GM03348 (cell line): Measurements from ENCODE around the gene NLRP12.
"Not testable (repeated sequence)": the region's sequence is repeated elsewhere in the genome, so short reads cannot be mapped to it uniquely, and the experiment has no call there.

Source experiments
- DNase-seq: peaks from one replicate; pipeline ENCODE4 v3.0.0; 2012; ENCODE audit warnings: low spot score

The NLRP12 gene

DNA sequence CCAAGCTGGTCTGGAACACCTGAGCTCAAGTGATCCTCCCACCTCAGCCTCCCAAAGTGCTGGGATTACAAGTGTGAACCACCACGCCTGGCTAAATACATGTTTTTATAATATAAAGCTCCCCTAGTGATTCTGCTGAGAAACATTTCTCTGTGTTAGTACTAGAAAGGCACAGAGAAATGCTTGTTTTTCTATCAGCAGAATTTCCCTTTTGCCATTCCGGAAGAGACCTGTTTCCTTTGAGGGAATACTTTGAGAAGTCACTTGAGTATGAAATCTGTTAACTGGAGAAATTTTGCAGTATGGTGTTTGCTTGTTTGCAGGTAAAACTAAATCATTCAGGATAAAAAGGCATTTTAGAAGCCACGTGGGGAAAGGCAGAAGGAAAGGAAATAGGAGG is 4.4 kb upstream of the NLRP12 start:
- no peak for DNase-seq

DNA sequence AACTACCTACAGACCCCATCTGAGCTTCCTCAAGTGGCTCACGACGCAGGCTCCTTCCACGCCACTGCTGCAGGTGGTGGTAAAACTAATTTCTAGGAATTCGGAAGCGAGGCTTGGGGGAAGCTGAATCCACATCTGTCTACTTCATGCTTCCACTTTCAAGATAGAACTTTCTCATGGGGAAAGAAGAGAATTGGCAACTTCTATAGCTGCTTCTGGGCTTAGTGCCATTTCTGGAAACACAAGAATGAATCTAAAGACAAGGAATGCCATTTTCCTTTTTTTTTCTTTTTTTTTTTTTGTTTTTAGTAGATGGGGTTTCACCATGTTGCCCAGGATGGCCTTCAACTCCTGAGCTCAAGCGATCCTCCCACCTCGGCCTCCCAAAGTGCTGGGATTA is 2.8 kb upstream of the NLRP12 start:
- no peak for DNase-seq

DNA sequence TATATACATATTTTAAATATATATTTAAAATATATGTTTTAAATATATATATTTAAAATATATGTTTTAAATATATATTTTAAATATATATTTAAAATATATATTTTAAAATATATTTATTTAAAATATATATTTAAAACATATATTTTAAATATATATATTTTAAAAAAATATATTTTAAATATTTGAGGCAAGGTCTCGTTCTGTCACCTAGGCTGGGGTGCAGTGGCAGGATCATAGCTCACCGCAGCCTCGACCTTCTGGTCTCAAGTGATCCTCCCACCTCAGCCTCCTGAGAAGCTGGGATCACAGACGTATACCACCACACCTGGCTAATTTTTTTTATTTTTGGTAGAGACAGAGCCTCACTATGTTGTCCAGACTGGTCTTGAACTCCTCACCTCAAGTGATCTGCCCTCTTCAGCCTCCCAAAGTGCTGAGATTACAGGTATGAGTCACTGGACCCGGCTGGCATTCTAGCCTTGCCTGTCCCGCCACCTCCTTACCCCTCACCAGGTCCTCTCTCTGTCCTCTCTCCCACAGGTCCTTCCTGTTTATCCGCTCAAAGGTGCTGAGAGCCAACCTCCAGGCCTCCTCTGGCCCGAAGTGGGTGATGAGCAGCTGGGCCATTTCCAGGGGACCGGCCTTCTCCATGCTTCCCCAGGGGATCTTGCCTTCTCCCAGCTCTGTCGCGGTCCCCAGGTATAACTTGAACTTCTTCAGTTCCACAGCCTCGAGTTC is 564 bp downstream of the NLRP12 start:
- no peak for DNase-seq

DNA sequence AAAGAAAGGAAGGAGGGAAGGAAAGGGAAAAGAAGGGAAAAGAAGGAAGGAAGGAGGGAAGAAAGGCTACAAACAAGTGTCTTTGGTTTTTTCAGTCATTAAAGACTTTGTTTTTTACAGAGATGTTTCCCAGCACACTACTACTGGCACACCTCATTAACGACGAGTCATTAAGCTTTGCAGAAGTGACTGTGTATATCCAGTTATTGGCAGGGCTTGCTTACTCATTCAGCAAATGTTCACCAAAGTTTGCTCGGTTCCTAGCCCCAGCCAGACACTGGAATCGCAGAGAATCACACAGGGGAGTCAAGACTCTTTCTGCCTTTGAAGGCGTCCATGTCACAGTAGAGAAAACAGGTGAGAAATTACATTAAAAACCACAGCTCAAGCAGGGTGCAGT is 4.3 kb downstream of the NLRP12 start:
- DNase-seq: no peak

DNA sequence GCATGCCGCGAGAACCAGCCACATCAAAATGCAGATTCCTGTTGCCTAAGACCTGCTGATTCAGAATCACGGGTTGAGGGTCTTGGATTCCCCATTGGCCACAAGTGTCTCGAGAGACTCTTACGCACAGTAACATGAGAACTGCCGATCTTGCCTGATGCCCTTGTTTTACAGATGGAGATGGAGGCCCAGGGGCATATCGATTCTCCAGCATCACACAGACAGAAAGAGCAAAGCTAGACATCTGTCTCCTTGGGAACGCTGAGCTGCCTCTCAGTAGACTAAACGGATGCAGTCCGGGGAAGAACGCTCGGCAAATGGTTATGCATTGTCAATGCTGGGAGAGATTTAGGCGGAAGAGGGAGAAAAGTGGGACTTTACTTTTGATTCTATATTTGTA is 5.4 kb downstream of the NLRP12 start:
- no peak for DNase-seq

DNA sequence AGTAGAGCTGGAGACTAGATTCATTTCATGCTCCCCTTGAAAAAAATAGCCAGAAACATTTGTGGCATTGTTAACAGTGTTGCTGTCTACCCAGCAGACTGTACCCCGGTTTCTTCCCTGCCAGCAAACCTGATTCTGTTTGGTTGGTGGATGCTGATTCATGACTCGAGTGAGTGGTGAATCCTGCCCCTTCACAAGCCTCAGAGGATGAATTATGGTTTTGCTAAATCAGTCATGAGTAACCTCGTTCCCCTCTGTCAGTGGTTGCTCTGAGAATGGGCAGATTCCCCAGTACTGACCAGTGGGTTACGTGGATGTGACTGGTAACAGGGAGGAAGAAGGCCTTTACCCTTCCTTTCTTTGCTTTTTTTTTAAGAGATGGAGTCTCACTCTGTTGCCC is 10.1 kb downstream of the NLRP12 start:
- DNase-seq: peak; percentile 38

DNA sequence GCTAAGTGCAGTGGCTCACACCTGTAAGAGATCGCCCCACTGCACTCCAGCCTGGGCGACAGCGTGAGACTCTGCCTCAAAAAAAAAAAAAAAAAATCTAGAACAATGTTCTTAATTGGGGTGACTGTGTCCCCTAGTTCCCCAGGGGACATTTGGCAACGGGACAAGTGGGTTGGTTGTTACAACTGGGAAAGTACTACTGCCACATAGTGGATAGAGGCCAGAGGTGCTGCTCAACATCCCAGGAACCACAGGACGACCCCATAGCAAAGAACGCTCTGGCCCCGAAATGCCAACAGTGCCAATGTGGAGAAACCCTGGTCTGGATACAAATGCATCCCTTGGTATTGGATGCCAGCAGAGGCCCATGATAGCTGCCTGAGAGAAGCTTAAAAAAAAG is 11.8 kb downstream of the NLRP12 start:
- no peak for DNase-seq

DNA sequence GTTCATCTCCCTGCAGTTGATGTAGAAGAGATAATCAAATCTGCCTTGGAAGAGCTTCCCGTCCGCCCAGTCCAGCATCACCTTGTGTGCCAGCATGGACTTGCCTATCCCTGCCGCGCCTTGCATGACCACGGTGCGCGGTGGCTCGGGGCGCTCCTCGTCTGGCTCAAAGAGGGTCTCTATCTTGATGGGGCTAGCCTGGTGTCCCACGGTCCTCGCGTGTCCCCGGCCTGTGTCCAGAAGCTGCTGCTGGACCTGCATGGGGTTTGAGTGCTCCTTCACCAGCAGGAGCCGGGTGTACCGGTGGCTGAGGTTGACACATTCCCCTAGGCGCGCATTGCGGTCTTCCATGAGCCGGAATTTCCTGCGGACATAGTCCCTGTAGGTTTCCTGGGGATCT is 13.2 kb downstream of the NLRP12 start:
- no peak for DNase-seq

DNA sequence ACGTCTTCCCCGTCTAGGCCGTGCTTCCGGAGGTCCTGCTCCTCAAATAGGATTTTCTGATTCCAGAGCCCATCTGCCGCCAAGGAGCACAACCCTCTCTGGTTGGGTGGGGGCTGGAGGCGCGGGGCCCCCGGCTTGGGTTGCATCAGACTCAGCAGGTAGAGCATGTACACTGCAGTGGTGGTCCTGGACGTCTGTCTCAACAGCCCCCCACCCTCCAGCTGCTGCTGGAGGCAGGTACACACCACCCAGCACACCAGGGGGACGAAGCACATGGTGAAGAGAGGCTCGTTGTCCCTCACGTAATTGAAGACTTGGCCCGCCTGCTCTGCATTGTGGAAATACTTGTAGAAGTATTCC is 13.9 kb downstream of the NLRP12 start:
- DNase-seq: no peak

DNA sequence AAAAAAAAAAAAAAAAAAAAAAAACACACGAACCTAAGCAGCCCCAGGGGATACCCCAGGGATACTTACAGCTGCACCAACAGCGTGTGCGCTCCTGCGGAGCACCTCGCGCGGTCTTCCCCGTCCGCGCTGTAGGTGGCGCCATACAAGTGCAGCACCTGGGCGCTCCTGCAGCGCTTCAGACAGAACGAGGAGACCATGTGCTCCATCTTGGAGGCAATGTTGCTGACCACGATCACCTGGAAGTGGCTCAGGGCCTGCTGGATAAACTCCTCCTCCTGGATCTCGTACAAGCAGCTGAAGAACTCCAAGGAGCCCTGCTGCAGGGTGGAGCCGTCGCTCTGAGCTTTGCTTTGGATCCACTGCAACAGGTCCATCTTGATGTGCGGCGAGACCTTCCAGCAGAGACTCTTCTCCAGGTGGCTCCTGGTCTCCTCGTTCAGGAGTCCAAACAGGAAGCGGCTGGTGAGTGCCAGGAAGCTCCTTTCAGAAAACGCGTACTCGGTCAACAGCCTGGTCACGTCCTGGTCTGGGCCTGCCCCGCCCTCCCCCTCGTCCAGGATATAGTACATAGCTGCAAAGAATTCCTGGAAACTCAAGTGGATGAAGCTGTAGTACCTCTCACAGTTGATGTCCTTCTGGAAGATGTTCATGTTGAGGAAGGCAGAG is 14.5 kb downstream of the NLRP12 start:
- no peak for DNase-seq

DNA sequence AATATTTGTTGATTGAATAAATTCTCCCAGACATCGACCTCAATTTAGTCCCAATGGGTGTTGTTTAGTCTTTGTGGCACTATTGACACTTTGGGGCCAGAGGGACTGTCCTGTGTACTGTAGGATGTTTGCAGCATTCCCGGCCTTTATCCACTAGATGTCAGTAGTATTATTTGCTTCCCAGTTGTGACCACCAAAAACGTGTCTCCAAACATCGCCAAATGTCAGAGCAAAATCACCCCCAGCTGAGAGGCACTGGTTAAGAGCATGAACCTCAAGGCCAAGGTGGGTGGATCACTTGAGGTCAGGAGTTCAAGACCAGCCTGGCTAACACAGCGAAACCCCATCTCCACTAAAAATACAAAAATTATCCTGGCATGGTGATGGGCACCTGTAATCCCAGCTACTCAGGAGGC is 15.4 kb downstream of the NLRP12 start:
- peak; percentile 67 for DNase-seq

DNA sequence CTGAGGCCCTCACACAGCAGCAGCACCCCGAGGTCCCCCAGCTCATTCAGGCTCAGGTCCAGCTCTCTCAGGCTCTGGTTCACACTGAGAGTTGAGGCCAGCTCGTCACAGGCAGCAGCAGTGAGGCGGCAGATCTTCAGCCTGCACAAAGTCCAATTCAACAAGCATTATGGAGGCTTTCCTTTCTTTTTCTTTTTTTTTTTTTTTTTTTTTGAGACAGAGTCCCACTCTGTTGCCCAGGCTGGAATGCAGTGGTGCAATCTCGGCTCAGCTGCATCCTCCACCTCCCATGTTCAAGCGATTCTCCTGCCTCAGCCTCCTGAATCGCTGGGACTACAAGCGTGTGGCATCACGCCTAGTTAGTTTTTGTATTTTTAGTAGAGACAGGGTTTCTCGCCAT is 22.9 kb downstream of the NLRP12 start:
- DNase-seq: no peak

DNA sequence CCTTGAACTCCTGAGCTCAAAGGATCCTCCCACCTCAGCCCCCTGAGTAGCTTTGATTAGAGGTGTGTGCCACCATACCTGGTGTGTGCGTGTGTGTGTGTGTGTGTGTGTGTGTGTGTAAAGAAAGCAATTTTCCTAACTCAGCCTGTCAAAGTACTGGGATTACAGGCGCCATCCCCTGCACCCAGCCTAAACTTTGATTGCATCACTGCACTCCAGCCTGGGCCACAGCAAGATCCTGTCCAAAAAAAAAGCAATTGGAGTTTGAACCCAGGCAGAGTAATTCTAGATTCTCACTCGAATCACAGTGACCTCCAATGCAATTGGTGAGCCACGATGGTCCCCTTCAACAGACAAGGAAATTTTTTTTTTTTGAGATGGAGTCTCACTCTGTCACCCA is 29.1 kb downstream of the NLRP12 start:
- no peak for DNase-seq

DNA sequence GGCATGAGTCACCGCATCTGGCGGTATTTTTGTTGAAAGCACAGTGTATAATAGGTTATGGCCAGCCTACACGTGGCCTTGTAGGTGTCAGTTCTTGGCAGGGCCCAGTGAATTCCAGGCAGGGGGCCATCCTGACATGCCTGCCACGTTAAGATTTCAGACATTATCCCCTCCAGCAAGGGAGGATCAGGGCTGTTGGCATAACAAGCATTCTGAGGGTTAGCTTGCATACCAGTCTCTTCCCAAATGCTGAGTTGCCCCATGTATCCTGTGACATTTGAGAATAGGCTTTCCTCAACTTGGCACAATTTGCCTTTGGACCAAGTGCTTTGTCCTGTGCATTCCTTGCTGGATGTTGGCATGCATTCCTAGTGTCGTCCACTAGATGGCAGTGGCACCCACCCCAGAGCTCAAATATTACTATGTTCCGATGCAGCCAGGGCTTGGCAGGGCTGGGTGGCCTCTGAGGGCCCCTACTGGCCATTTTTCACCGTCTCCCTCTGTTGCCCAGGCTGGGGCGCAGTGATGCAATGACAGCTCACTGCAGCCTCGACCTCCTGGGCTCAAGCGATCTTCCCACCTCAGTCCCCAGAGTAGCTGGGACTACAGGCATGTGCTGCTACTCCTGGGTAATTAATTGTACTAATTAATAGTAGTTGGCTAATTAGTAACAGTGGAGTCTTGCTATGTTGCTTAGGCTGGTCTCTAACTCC is 31.2 kb downstream of the NLRP12 start:
- peak; percentile 95 for DNase-seq

DNA sequence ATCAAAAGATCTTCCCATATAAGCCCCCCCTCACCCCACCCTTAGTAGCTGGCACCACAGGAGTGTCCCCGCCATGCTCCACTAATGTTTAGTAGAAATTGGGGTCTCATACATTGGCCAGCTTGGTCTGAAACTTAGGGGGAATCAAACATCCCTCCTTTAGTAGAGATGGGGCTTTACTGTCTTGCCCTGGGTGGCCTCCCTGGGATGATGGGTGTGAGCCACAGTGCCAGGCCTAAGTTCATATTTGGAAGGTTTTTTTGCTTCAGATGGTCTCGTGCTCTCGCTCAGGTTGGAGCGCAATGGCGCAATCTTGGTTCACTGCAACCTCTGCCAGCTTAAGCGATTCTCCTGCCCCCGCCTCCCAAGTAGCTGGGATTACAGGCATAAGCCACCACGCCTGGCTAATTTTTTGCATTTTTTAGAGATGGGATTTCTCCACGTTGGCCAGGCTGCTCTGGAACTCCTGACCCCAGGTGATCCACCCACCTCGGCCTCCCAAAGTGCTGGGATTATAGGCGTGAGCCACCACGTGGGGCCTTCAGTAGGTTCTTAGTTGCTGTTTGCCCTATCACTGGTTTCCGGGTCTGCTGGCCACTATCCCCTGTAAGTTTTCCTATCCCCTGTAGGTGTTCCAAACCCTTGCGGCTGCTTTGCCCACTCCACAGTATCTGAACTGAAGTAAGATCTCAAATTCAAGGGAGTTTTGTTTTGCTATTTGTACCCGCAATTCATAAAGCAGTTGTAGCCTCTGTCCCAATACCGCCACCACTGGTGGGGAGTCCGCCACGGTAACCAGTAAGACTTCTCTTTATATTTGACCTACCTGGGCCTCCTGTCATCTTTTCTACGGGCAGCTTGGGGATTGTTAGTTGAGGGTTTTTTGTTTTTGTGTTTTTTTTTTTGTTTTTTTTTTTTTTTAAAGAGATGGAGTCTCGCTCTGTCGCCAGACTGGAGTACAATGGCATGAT is 34.1 kb downstream of the NLRP12 start:
- no peak for DNase-seq

DNA sequence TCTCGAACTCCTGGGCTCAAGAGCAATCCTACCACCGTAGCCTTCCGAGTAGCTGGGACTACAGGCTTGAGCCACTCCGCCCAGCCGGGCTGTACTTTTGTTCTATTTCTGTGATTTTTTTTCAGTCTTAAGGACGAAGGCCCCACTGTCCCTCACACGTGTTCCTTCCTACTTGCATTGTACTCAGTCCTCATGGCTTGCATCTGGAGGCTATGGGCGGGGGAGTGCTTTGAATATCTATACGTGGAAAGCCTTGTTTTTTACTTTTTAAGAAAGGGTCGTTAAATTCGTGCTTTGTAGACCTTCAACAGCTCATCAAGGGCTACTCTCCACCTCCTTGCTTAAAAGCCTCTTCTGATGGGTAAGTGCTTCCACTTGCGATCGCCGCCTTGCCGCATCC is 36.8 kb downstream of the NLRP12 start:
- DNase-seq: no peak

DNA sequence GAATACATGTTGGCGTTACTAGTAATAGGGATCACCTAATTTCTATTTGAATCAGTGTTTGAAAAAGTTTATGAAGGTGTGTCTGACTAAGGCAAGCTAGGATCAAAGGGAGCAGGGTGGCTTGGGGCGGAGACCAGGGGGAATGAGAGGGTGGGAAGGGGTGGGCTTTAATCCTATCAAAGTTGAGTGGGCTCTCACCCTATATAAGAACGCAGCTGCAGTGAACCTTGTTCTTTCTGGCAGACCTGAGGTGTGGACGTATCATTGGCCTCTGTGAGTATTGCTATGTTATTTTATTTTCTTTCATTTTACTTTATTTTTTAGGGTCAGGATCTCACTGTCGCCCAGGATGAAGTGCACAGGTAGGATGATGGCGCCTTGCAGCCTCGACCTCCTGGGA is 37.4 kb downstream of the NLRP12 start:
- no peak for DNase-seq

DNA sequence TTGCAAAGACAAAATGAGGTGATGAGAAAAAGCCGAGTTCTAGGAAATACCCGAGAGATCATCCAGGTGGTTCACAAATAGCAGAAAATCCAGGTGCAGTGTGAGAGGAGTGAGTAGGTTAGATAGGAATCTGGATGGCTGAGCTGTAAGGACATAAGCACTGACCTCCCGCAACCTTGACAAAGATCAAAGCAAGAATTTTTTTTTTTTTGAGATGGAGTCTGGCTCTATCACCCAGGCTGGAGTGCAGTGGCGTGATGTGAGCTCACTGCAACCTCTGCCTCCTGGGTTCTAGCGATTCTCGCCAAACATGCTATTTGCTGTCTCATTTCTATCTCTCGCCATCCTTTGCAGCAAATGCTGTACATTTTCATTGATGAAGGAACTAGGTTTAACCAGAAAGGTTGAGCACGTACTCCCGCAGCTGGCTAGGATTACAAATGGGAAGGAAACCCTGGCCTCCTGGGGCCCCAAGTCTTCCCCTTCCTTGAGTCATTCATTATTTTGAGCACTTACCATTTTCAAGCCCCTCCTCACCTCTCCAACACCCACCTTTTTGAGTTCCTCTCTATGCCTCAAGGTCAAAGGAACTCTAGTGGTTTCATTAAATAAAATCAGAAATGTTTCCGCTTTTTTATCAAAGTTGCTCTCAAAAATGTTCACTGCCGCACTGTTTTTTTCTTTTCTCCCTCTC is 38.8 kb downstream of the NLRP12 start:
- DNase-seq: no peak

DNA sequence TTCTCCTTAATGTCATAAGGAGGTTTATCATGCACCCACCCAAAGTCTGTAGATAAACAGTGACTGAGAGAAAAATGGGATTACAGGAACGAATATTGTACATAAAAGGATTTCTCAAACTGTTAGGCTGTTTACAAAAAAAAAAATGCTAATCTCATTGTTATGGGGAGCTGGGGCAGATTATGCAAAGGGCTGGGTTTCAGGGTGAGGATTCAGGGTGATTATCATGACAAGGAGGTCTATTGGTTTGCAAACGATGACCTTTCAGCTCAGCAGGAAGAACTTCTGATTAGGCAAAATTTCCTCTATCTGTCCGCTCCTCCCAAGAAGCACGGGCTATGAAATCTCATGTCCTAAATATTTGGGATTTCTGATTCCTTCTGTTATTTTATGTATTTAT is 41.4 kb downstream of the NLRP12 start:
- no peak for DNase-seq

DNA sequence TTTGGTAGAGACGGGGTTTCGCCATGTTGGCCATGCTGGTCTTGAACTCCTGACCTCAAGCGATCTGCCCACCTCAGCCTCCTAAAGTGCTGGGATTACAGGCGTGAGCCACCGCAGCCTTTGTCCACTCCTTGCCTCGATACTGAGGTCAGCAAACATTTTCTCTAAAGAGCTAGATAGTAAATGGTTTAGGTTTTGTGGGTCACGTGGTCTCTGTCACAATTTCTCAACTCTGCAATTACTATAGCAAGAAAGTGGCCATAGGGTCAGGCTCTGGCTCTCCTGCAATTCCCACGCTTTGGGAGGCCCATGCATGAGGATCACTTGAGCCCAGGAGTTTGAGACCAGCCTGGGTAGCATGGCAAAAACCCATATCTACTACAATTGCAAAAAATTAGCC is 42.8 kb downstream of the NLRP12 start:
- DNase-seq: not testable (repeated sequence)

DNA sequence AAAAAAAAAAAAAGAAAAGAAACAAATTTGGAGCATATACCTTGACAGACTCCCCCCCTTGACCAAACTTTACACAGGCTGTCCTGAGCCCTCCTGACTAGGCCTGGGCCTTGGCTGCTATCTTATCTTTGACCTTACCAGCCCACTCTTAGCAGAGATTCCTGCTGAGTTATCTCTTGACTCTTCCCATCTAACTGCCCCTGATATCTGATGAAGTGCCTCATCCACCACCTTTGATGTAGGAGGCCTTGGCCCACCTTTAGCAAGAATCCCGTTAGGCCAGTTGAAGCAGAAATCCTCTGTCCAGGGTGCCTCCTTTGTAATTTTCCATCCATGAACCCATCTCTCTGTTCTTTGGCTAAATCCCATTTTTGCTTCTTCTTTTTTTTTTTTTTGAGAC is 43.6 kb downstream of the NLRP12 start:
- DNase-seq: no peak

DNA sequence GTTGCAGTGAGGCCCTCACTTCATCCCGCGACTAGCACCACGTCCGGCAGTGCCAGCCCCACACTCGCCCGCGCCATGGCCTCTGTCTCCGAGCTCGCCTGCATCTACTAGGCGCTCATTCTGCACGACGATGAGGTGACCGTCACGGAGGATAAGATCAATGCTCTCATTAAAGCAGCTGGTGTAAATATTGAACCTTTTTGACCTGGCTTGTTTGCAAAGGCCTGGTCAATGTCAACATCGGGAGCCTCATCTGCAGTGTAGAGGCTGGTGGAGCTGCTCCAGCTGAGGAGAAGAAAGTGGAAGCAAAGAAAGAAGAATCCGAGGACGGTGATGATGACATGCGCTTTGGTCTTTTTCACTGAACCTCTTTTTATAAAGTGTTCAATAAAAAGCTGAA is 48.6 kb downstream of the NLRP12 start:
- no peak for DNase-seq
